ENCODE data around the gene KRTAP5-5.

DNA sequence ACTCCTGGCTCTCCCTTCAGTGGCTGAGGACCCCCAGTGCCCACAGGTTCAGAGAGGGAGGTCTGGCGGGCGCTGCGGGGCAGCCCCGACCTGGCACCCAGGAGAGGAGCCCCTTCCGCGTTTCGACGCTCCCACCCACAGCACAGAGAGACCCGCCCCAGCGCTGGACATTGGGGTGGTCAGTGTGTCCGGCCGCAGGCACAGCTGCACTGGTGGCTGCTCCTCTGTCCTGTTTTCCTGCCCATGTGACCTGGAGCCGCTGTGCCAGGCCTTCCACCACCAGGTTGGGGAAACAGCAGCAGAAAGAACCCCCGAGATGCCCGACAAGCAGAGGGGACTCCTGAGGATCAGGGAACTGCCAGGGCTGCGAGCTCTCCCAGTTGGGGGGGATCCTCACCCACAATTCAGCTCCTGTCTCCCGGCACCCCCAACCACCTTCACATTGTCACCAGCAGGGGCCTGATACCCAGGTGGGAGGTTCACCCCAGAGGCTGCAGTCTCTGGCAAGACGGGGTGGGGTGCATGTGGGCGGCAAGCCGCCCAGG, 13.6 kb downstream of the KRTAP5-5 start:
- TF ChIP-seq, protein P1, sequence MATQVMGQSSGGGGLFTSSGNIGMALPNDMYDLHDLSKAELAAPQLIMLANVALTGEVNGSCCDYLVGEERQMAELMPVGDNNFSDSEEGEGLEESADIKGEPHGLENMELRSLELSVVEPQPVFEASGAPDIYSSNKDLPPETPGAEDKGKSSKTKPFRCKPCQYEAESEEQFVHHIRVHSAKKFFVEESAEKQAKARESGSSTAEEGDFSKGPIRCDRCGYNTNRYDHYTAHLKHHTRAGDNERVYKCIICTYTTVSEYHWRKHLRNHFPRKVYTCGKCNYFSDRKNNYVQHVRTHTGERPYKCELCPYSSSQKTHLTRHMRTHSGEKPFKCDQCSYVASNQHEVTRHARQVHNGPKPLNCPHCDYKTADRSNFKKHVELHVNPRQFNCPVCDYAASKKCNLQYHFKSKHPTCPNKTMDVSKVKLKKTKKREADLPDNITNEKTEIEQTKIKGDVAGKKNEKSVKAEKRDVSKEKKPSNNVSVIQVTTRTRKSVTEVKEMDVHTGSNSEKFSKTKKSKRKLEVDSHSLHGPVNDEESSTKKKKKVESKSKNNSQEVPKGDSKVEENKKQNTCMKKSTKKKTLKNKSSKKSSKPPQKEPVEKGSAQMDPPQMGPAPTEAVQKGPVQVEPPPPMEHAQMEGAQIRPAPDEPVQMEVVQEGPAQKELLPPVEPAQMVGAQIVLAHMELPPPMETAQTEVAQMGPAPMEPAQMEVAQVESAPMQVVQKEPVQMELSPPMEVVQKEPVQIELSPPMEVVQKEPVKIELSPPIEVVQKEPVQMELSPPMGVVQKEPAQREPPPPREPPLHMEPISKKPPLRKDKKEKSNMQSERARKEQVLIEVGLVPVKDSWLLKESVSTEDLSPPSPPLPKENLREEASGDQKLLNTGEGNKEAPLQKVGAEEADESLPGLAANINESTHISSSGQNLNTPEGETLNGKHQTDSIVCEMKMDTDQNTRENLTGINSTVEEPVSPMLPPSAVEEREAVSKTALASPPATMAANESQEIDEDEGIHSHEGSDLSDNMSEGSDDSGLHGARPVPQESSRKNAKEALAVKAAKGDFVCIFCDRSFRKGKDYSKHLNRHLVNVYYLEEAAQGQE (IDR thresholded peaks at IDR 0.05; ENCODE audit: insufficient read depth in 1 of 2, low read depth in 2 of 2, low read length in 2 of 2) = no peak
- TF ChIP-seq POLR2AphosphoS5 (IDR thresholded peaks at IDR 0.05; ENCODE audit: low read depth, low read length) = no peak
- no peak for TF ChIP-seq SIN3A (IDR thresholded peaks at IDR 0.05; ENCODE audit: borderline replicate concordance, insufficient read depth, low read length)

Data from PFSK-1 (cell line).